Gastroesophageal sphincter (tissue), 3 donors: ENCODE measurements around the gene APOL2.
"Not testable (repeated sequence)": the region's sequence is repeated elsewhere in the genome, so short reads cannot be mapped to it uniquely, and the experiment has no call there.

Source experiments
- EP300 ChIP-seq: sonication (generic); formaldehyde crosslinking; IDR thresholded peaks from one replicate; pipeline ENCODE4 v1.6.1; 2017; ENCODE audit warnings: antibody characterized with exemption, mild to moderate bottlenecking
- POLR2A ChIP-seq, 2 donors: fragments of 450-650 bp; IDR thresholded peaks; one replicate each; pipeline ENCODE4 v1.6.1; 2017; ENCODE audit warnings: antibody characterized with exemption in 2 of 2, mild to moderate bottlenecking in 2 of 2, moderate library complexity in 1 of 2
- POLR2AphosphoS5 ChIP-seq: sonication (generic); formaldehyde crosslinking; IDR thresholded peaks from one replicate; pipeline ENCODE4 v1.6.1; 2017; ENCODE audit warnings: antibody characterized with exemption
- TF ChIP-seq, protein P1 (sequence below), 4 experiments: fragments of 200-600 bp in 2 of 4; fragments of 450-650 bp in 2 of 4; sonication (generic) in 1 of 4; IDR thresholded peaks; one replicate each; pipeline ENCODE4 v1.5.1; 2017 to 2019; ENCODE audit warnings: antibody characterized with exemption in 4 of 4, mild to moderate bottlenecking in 2 of 4, moderate library complexity in 2 of 4

DNA sequence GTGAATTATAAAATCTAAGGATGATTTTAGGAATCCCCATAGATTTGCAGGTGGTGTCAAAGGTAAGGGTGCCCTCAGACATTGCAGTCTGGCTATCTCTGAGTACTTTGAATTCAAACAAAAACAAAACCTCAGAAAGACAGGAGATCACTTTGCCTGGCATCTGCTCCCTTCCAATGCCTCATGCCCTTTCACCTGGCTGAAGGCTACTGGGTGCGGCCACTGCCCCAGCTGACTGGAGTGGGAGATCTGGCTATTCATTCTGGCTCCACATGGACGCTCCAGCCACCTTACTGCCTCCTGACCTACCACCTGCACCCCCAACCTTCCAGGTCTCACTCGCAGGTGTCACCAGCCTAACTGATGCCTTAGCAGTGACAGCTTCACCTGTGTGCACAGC, 9.7 kb downstream of the APOL2 start:
- TF ChIP-seq, protein P1, sequence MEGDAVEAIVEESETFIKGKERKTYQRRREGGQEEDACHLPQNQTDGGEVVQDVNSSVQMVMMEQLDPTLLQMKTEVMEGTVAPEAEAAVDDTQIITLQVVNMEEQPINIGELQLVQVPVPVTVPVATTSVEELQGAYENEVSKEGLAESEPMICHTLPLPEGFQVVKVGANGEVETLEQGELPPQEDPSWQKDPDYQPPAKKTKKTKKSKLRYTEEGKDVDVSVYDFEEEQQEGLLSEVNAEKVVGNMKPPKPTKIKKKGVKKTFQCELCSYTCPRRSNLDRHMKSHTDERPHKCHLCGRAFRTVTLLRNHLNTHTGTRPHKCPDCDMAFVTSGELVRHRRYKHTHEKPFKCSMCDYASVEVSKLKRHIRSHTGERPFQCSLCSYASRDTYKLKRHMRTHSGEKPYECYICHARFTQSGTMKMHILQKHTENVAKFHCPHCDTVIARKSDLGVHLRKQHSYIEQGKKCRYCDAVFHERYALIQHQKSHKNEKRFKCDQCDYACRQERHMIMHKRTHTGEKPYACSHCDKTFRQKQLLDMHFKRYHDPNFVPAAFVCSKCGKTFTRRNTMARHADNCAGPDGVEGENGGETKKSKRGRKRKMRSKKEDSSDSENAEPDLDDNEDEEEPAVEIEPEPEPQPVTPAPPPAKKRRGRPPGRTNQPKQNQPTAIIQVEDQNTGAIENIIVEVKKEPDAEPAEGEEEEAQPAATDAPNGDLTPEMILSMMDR (IDR thresholded peaks at IDR 0.05) = not testable (repeated sequence)
- not testable (repeated sequence) for TF ChIP-seq POLR2AphosphoS5; POLR2A (IDR thresholded peaks at IDR 0.05); EP300
